HG03469 (cell line): Measurements from ENCODE around the gene ANKRD33B.

Experiments used
- ATAC-seq: cut with Tn5 transposase; IDR thresholded peaks from one replicate; pipeline ENCODE4 v1.9.1; 2021; ENCODE audit warnings: mild to moderate bottlenecking, moderate library complexity, moderate number of reproducible peaks; ENCODE audit not compliant: unreplicated experiment

ANKRD33B gene

GRCh38 chr5:10671041-10672008, 107.5 kb downstream of the ANKRD33B start:
- no peak for ATAC-seq

GRCh38 chr5:10672146-10673016, 108.5 kb downstream of the ANKRD33B start:
- no peak for ATAC-seq

- no peak for ATAC-seq
Observed at GRCh38 chr5:10673017-10673389, 109.1 kb downstream of the ANKRD33B start.

- no peak for ATAC-seq
Observed at GRCh38 chr5:10673407-10673806, 109.5 kb downstream of the ANKRD33B start.

- no peak for ATAC-seq
Observed at GRCh38 chr5:10674096-10674495, 110.2 kb downstream of the ANKRD33B start.

GRCh38 chr5:10674582-10674981, 110.7 kb downstream of the ANKRD33B start:
- ATAC-seq: no peak

GRCh38 chr5:10675177-10675700, 111.4 kb downstream of the ANKRD33B start:
- ATAC-seq: no peak

GRCh38 chr5:10676224-10676623, 112.4 kb downstream of the ANKRD33B start:
- no peak for ATAC-seq

GRCh38 chr5:10676946-10677345, 113.1 kb downstream of the ANKRD33B start:
- ATAC-seq: no peak

GRCh38 chr5:10677533-10677932, 113.7 kb downstream of the ANKRD33B start:
- ATAC-seq: no peak

- no peak for ATAC-seq
Observed at GRCh38 chr5:10678244-10678643, 114.4 kb downstream of the ANKRD33B start.

- ATAC-seq: no peak
Observed at GRCh38 chr5:10679336-10679988, 115.6 kb downstream of the ANKRD33B start.

GRCh38 chr5:10680876-10681481, 117.1 kb downstream of the ANKRD33B start:
- no peak for ATAC-seq

GRCh38 chr5:10681731-10682679, 118.1 kb downstream of the ANKRD33B start:
- no peak for ATAC-seq

GRCh38 chr5:10682801-10683525, 119.1 kb downstream of the ANKRD33B start:
- no peak for ATAC-seq

GRCh38 chr5:10684303-10685086, 120.6 kb downstream of the ANKRD33B start:
- peak; percentile 45 for ATAC-seq

- ATAC-seq: peak; percentile 74
Observed at GRCh38 chr5:10685115-10685521, 121.2 kb downstream of the ANKRD33B start.

- ATAC-seq: no peak
Observed at GRCh38 chr5:10686890-10687289, 123.0 kb downstream of the ANKRD33B start.
